ENCODE results near the gene PRPF19. TPM values are rescaled to one million over a fixed set of nuclear protein-coding genes. Genes with fewer than 3 reads are reported as not detected.

The PRPF19 gene
- total RNA-seq, 1 donor from 2014 or later: 68.3 TPM

DNA sequence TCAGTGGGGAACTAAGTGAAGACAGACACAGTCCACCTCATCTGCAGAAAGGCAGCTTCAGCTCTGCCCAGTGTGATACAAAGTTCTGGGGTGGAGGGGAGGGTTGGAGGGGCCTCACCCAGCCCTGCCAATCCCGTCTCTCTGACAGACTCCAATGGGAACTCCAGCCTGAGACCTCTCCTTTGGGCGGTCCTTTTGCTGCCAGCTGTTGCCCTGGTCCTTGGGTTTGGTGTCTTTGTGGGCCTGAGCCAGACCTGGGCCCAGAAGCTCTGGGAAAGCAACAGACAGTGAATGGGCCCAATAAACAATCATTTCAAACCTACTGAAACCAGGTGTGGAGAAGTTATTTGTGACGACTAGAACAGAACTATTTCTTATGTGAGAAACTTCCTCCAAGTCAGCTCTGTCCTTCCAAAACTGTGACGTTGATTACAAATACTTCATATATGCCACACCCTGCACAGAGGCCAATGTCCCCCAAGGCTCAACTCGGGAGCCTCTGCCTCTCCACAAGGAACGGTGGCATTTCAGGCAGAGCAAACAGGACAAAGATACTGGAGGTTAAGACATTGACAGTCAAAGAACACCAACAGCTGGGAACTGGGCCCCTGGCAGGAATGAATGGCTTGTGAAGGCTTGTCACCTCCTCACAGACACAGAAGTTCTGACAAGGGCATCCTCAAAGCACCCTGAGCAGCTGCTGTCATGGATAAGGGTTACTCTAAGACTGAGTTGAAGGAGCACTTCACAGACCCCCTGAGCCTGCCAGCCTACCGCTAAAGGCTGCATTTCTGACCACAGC, 30.8 kb downstream of the PRPF19 start:
- peak; percentile 18 for DNase-seq (ENCODE audit: low spot score)

DNA sequence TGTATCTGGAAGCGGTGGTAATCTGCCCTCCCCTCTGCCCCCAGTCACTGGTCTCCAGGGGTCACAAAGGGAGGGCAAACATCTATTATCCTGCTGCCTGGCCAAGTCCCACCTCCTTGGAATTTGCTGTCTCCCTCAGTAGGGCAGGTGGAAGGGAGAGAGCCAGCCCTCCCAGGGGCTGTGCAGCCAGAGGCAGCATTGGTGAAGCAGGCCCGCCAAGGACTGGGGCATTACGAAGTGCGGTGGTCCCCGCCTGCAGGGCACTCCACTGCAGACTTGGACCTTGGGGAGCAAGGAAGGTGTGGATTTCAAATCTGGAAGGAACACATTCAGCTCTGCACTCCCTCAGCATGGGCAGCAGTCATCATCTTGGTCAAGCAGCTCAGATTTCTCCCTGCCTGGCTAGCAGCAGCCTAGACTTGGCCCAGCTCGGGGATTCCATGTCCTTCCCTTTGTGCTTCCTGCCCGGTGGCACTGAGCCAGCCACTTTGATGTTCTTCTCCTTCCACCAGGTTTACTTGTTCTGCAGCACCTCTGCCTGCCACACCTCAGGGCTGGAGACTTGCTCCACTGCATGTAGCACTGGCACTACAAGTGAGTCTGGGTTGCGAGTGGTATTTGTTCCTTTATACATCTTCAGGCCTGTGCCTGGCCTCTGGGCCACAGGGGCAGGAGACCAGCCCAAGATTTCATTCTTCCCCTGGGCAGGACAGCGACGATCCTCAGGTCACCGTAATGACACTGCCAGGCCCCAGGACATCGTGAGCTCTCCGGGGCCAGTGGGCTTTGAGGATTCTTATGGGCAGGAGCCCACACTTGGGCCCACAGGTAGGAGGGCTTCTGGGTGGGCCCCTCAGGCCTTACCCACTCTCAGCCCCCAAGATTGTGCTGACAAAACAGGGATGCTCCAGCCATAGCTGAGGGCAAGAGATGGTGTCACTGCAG, 31.7 kb downstream of the PRPF19 start:
- DNase-seq (ENCODE audit: low spot score): peak; percentile 82

DNA sequence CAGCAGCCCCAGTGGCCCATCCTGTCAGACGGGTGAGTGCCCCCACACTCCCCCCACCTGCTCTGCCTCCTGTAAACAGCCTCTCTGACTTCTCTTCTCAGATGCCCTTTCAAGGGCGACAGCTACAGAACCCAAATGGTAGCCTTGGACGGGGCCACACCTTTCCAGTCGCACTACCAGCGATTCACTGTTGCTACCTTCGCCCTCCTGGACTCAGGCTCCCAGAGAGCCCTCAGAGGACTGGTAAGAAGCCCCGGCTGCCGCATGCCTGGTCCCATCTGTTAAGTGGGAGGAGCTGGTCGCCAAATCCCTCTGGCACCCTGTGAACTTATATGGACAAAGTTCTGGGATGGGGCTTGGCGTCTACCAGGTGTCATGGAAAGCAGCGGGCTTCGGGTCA, 32.9 kb downstream of the PRPF19 start:
- DNase-seq (ENCODE audit: low spot score): peak; percentile 69

DNA sequence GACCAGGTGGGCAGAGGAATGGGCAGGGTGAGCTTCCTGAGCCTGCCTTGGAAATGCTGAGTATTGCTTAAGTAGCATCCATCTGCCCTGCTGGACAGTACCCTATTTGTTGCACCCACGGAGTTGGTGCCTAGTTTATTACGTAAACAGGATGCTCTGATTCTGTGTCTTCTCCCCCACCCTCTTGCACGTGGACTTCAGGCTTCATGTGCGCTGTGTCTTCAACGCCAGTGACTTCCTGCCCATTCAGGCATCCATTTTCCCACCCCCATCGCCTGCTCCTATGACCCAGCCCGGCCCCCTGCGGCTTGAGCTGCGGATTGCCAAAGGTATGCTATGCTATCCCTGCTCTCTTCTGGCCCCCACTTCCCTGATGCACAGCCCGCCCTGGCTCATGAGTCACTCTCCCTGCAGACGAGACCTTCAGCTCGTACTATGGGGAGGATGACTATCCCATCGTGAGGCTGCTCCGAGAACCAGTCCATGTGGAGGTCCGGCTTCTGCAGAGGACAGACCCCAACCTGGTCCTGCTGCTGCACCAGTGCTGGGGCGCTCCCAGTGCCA, 33.3 kb downstream of the PRPF19 start:
- DNase-seq (ENCODE audit: low spot score): peak; percentile 88

DNA sequence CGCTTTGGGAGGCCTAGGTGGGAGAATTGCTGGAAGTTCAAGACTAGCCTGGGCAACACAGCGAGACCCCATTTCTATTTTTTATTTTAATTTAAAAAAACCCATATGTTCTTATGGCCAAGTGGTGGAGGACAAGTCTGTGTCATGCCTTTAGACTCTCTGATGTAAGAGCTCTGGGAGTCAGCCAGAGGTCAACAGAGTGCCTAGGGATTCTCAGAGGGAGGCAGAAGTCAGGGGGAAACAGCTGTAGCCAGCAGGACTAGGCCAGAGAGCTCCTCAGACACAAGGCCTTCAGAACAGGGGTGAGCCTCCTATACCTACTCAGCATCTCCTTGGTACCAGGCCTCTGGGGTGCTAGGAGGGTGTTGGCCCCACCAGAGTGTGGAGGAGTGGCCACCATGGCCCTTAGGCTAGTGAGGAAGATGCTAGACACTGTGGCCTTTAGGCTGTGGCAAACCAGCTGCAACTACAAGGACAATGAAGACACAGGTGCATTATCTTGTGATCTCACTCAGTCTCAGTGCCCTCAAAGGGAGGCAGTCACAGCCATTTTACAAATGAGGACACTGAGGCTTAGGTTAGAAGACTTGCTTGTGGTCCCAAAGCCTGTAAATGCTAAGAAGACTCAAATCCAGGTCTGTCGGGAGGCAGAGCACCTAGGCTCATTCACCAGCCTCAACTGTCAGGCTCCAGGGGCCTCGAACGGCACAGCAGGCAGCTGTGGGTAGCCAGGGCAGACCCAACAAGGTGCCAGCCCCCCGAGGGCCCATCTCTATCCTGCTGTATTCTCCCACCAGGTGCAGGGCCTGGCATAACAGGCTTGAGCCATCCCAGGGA, 34.0 kb downstream of the PRPF19 start:
- peak; percentile 78 for DNase-seq (ENCODE audit: low spot score)

DNA sequence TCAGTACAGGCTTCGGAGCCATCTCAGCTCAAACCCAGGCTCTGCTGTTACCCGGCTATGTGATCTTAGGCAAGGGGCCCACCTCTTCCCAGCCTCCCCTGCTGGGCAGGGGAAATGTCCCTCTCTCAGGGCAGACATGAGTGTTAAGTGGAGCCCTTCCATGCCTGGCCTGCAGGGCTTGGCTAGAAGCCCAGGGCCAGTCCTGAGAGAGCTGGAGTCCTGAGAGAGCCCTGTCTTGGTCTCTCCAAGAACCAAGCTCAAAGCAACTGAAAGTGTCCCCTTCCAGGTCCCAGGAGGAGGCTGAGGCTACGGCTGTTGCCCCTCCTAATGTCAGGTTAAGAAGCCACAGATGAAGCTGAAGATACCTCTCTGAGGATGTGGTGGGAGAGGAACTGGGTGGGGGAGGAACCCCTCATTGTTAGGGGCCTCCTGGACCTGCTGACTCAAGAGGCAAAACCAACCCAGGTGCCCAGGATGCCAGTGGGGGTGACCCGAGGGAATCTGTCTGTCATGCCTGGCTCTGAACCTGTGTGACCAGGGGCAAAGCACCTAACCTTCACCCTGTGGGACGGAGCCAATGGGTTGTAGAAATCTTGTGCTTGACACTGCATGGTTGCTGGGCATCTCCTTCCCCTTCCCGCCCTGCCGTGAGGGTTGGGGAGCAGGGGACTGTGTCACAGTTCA, 34.9 kb downstream of the PRPF19 start:
- DNase-seq (ENCODE audit: low spot score): peak; percentile 81

DNA sequence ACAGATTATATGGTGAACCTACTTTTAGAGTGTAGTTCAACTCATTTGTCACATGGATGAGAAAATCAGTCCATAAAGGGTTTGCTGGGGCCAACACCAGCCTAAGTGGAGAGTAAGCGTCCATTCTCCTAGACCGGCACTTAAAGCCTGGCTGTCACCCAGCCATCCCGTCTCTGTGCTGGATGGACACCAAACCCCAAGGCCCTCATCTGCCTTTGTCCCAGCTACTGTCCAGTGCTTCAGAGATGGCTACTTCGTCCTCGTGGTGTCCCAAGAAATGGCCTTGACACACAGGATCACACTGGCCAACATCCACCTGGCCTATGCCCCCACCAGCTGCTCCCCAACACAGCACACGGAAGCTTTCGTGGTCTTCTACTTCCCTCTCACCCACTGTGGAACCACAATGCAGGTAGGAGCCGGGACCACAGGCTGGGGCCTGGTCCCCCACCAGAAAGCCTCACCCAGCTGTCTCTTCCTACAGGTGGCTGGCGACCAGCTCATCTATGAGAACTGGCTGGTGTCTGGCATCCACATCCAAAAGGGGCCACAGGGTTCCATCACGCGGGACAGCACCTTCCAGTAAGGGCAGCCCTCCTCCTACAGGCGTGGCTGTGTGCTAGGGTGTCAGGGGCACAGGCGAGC, 35.5 kb downstream of the PRPF19 start:
- peak; percentile 76 for DNase-seq (ENCODE audit: low spot score)

DNA sequence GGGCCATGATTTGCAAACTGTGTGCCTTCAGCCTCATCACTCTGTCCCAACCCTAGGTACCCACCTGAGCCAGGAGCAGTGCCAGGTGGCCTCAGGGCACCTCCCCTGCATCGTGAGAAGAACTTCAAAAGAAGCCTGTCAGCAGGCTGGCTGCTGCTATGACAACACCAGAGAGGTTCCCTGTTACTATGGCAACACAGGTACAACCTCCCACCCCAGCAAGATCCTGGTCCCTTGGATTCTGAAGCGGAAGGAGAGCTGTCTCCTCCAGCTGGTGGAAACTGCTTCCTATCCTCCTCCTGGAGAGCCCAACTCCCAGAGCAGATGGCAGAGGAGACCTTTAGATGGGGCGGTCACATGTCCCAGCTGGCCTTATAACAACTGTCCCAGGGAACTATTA, 36.1 kb downstream of the PRPF19 start:
- peak; percentile 68 for DNase-seq (ENCODE audit: low spot score)

DNA sequence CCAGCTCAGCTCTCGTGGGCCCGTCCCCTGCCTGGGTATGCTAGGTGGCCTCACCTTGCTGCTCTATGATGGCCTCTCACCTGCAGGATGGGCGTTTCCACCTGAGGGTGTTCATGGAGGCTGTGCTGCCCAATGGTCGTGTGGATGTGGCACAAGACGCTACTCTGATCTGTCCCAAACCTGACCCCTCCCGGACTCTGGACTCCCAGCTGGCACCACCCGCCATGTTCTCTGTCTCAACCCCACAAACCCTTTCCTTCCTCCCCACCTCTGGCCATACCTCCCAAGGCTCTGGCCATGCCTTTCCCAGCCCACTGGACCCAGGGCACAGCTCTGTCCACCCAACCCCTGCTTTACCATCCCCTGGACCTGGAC, 36.9 kb downstream of the PRPF19 start:
- DNase-seq (ENCODE audit: low spot score): peak; percentile 85

DNA sequence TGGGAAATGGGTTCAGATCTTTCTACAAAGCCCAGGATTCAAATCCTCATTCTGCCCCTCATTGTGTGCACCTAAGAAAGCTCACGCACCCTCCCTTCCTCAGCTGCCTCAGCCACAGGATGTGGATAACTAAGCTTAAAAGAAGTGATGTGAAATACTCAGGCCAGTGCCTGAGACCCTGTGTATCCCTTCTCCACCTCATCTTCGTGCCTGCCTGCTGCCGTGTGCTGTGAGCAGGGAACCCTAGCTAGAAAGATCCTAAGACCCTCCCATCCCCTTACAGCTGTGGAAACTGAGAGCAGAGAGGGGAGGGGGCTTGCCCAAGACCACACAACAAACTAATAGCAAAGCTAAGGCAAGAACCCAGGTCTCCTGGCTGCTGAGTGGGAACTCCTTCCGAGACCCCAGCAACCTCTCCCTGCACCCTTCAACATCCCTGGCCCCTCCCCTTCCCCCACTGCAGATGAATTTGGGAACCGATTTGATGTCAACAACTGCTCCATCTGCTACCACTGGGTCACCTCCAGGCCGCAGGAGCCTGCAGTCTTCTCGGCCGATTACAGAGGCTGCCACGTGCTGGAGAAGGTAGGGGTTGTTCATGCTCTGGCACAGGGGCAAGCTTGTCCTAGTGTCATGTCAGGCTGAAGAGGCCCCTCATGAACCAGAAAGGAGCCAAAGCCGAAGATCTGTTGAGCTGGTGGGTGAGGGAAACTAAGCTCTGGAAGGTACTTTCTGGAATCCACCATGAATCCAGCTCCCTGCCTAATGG, 37.5 kb downstream of the PRPF19 start:
- peak; percentile 73 for DNase-seq (ENCODE audit: low spot score)

DNA sequence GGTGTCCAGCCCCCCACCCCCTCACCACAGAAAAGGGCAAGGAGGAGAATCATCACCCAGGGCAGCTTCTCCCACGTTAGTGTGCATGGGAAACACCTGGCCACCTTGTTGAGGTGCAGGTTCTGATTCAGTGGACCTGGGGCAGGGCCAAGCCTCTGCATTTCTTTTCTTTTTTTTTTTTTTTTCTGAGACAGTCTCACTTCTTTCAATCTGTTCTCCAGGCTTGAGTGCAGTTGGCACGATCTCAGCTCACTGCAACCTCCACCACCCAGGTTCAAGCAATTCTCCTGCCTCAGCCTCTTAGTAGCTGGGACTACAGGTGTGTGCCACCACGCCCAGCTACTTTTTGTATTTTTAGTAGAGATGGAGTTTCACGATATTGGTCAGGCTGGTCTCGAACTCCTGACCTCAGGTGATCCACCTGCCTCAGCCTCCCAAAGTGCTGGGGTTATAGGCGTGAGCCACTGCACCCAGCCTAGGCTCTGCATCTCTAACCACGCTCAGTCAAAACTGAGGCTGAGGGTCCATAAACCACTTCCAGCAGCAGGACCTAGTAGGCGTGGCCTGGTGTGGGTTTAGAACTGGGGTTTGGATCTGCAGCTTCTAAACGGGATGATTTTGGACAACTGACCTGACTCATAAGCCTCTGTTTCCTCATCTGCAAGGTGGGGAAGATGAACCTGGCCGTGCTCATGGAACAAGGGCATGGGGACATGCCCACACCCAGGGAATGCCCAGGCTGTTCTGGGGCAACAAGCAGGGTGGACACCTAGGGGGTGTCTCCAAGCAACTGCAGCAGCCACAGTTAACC, 38.3 kb downstream of the PRPF19 start:
- peak; percentile 85 for DNase-seq (ENCODE audit: low spot score)

DNA sequence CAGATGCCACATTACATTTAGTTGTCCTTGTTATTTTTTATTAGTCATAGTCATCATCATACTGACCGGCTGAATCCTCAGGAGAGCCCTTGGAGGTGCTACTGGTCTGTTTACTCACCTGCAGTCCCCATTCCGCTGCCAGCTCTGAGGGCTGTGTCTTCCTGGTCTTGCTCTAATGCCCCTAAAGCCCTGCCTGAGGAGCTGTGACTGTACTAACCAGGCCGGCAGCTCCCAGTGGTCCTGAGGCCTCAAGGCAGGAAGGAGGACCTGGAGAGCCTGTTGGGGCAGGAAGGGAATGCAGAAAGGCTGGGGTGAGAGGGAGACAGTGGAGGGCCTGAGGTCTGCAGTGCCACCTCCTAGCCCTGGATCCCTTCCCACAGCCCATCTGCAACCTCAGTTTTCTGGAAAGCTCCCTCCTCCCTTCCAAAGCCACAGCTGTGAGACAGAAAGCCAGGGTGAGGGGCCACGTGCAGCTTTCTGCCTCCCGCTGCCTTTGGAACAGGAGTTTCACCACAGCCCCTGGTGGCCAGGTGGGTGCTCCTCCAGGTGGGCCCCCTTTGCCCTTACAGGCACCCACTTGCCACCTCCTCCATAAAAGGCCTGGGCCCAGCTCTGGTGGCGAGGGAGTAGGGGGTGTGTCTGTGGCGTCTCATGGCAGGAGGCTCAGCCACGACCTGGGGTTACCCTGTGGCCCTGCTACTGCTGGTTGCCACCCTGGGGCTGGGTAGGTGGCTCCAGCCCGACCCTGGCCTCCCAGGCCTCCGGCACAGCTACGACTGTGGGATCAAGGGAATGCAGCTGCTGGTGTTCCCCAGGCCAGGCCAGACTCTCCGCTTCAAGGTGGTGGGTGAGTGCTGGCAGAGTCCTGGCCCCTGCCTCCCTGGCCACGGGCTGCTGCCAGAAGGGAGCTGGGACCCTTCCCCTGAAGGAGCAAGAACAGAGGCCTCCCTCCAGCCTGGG, 39.2 kb downstream of the PRPF19 start, which contains the start of gene ZP1:
Gene ZP1 (plus strand): TSS at position 632 of the 960 bp plus-strand sequence. CDS start 20 bp downstream, at position 652.
- DNase-seq (ENCODE audit: low spot score): peak; percentile 71

DNA sequence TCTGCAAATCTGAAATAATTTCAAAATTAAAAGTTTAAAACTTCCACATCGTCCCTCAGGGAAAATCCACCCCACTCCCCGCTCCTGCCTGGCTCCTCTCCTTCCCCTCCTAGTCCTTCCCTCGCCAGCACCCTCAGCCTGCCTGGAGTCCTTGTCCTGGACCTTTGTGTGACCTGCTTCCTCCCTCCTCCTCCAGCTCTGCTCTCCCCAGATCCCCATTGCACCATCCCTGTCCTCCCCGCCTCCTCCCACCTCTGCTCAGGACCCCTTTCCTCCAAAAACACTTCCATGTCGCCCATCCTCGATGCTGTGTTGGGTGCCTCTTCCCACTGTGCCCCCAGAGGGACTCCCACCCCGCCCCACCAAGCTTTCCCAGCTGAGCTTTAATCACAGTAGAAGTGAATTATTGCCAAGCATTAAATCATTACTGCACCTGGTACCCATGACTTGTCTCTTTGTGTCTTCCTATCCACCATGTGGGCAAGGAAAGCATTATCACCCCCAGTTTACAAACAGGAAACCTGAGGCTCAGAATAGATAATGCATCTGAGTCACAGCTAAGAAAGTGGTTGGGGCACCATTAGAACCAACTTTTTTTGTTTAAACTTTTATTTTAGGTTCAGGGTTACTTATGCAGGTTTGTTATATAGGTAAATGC, 41.4 kb downstream of the PRPF19 start:
- peak; percentile 33 for DNase-seq (ENCODE audit: low spot score)

DNA sequence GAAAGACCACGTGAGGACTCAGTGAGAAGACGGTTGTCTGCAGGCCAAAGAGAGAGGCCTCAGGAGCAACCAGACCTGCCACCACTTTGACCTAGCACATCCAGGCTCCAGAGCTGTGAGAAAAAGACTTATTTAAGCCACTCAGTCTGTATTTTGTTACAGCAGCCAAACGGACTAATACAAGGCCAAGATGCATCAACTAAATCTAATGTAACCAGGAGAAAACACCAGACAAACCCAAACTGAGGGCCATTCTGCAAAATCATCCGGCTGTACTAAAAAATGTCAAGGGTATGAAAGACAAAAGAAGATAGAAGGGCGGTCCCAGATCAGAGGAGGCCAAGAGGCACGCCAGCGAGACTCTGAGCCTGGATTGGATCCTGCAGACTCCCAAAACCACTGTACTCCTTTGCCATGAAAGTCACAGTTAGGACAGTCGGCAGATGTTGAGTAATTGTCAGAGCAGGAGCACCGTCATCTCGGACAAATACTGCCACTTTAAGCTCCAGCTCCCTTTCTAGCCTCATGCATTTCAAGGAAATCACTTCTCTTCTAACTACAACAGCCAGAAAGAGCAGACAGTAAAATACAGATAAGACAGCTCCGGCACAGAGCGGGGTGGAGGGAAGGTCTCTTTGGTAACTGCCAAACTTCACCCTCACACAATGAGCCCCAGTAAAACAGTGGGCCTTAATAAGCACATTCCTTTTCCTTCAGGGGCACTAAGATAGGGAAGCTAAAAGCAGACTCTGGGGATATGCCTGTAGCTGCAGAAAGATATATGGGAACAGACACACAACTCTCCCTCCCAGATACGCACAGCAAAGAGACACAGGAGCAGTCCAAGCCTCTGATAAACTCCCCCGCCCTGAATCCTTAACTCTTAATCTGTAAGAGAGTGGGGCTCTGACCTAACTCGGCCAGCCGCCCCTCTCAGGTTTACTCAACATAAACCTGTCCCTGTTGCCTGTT, 42.5 kb downstream of the PRPF19 start:
- peak; percentile 33 for DNase-seq (ENCODE audit: low spot score)

DNA sequence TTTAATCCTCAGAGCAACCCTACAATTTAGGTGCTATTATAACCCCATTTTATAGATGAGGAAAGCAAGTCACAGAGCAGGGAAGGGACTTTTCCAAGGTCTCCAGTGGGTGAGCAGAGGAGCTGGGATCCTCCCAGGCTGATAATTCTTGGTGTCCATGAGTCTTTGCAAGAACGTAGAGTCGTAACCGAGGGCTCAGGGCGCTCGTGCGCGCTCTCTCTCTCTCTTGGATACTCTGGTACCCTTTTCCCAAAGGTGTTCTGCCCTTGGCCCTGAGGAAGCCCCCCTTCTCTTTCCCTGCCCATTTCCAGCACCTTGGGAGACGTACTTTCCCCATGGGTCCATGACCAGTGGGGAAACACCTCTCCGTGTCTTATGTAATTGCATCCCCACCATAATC, 44.2 kb downstream of the PRPF19 start:
- no peak for DNase-seq (ENCODE audit: low spot score)
